AG04450 (cell line): ENCODE measurements around the gene DIPK2B. TPM values are rescaled to one million over a fixed set of nuclear protein-coding genes. Genes with fewer than 3 reads are reported as not detected.

Source experiments
- CTCF ChIA-PET: fragments of 300-600, 350-600 bp; formaldehyde crosslinking; extraction: SDS; loops from one replicate; lab custom pipeline; 2022; ENCODE audit warnings: antibody characterized with exemption, inconsistent platforms; lab: Charles Lee
- POLR2A ChIA-PET: fragments of 350-600 bp; formaldehyde crosslinking; extraction: SDS; loops from one replicate; lab custom pipeline; 2021; ENCODE audit warnings: antibody characterized with exemption, inconsistent platforms; lab: Yijun Ruan, JAX
- DNase-seq: peaks from one replicate; pipeline ENCODE4 v3.0.0-alpha.2; 2011; ENCODE audit warnings: low read depth, low spot score
- H3K27ac ChIP-seq: one replicate; pipeline ENCODE4 v1.5.1; 2012; ENCODE audit warnings: low read depth, low read length, control low read depth
- H3K27me3 ChIP-seq: one replicate; pipeline ENCODE4 v1.6.0; 2012; ENCODE audit warnings: low read length; ENCODE audit not compliant: control insufficient read depth, insufficient read depth
- H3K4me3 ChIP-seq: 2 replicates; pipeline ENCODE4 v1.5.1; 2011; ENCODE audit warnings: mild to moderate bottlenecking, low read depth, low read length, control low read depth
- H3K9me3 ChIP-seq: 2 replicates; pipeline ENCODE4 v1.5.1; 2012; ENCODE audit warnings: low read length; ENCODE audit not compliant: control insufficient read depth, insufficient read depth
- CTCF ChIP-seq: IDR thresholded peaks from 2 replicates; pipeline ENCODE4 v1.5.1; 2011; ENCODE audit warnings: low read depth, low read length, control low read depth, inconsistent platforms
- polyA plus RNA-seq: library from polyadenylated mRNA; depleted of rRNA; stranded (reverse); fragments of >200 nt; gene quantifications from 2 replicates; pipeline ENCODE4 v1.2.3, GENCODE V29; 2011

The DIPK2B gene
- polyA plus RNA-seq, 1 experiment = not detected

- no peak overlapping the region for H3K27ac ChIP-seq
- no peaks in the 10 kb centered on the region for H3K9me3 ChIP-seq
- no peak for DNase-seq
- H3K4me3 ChIP-seq = no peak overlapping the region
- TF ChIP-seq CTCF = no peak
- ChIA-PET POLR2A (no interaction called here), CTCF (no interaction called here)
- H3K27me3 ChIP-seq = no peaks in the 10 kb centered on the region
Observed at GRCh38 chrX:45165726-45166125, 35.0 kb downstream of the DIPK2B start.

GRCh38 chrX:45164995-45165394 lies 35.7 kb downstream of the DIPK2B start:
- no peaks in the 10 kb centered on the region for H3K9me3 ChIP-seq
- no peak overlapping the region for H3K27ac ChIP-seq
- no peak for DNase-seq
- CTCF ChIA-PET = no interaction called here
- H3K4me3 ChIP-seq = no peak overlapping the region
- POLR2A ChIA-PET = no interaction called here
- TF ChIP-seq CTCF = no peak
- no peaks in the 10 kb centered on the region for H3K27me3 ChIP-seq

- H3K27me3 ChIP-seq = no peaks in the 10 kb centered on the region
Observed at GRCh38 chrX:45164021-45164621, 36.6 kb downstream of the DIPK2B start.

GRCh38 chrX:45157647-45158046 lies 43.0 kb downstream of the DIPK2B start:
- Histone ChIP-seq H3K9me3 (no peaks in the 10 kb centered on the region; the same call in 1 of the 2 replicates), H3K27ac (no peak overlapping the region), H3K4me3 (no peak overlapping the region), H3K27me3 (no peaks in the 10 kb centered on the region)
- ChIA-PET CTCF (interaction anchor here (0.6 kb wide), 1 partner anchor 57 kb away, joined by 3 read pairs; no protein-coding TSS in a partner anchor), POLR2A (no interaction called here)
- no peak for DNase-seq
- no peak for TF ChIP-seq CTCF

More at GRCh38 chrX:45164021-45164621, 36.6 kb downstream of the DIPK2B start:
- ChIA-PET CTCF (no interaction called here), POLR2A (no interaction called here)
- Histone ChIP-seq H3K4me3 (no peak overlapping the region), H3K27ac (no peak overlapping the region), H3K9me3 (no peaks in the 10 kb centered on the region)
- no peak for DNase-seq
- TF ChIP-seq CTCF = no peak

GRCh38 chrX:45154462-45154861 lies 46.2 kb downstream of the DIPK2B start:
- H3K27ac ChIP-seq = no peak overlapping the region
- ChIA-PET CTCF (interaction anchor here (0.7 kb wide), 1 partner anchor 31 kb away, joined by 3 read pairs; no protein-coding TSS in a partner anchor), POLR2A (no interaction called here)
- no peaks in the 10 kb centered on the region; the same call in 1 of the 2 replicates for H3K9me3 ChIP-seq
- no peak for TF ChIP-seq CTCF
- H3K4me3 ChIP-seq = no peak overlapping the region
- DNase-seq = no peak
- no peaks in the 10 kb centered on the region for H3K27me3 ChIP-seq
